Stimulated activated CD4-positive, alpha-beta T cell treated with anti-CD3 and anti-CD28 coated beads, Interleukin-4, amount 100 ng/mL, for 48 hours (primary cell): ENCODE data around the gene LAMA5.

ENCODE experiments used
- DNase-seq, 2 donors: peaks; one replicate each; pipeline ENCODE4 v3.0.0-alpha.2; 2020; ENCODE audit warnings: low read depth in 2 of 2

Gene LAMA5

GRCh38 chr20:62372042-62372993, 5.2 kb upstream of the LAMA5 start:
- DNase-seq: no peak

- DNase-seq: no peak
These were observed 4.5 kb upstream of the LAMA5 start for GRCh38 chr20:62371588-62372041.

GRCh38 chr20:62370807-62371587, 3.9 kb upstream of the LAMA5 start:
- DNase-seq: no peak

GRCh38 chr20:62370115-62370806, 3.1 kb upstream of the LAMA5 start:
- peak in 1 of 2 donors; percentile 48 for DNase-seq

- no peak for DNase-seq
These were observed 2.7 kb upstream of the LAMA5 start for GRCh38 chr20:62369815-62370114.

- no peak for DNase-seq
These were observed 2.1 kb upstream of the LAMA5 start for GRCh38 chr20:62368976-62369814.

GRCh38 chr20:62368392-62368975, 1.4 kb upstream of the LAMA5 start:
- DNase-seq: no peak

- no peak for DNase-seq
These were observed 700 bp upstream of the LAMA5 start for GRCh38 chr20:62367633-62368391.

- no peak for DNase-seq
These were observed 559 bp downstream of the LAMA5 start for GRCh38 chr20:62366370-62367135.

- no peak for DNase-seq
These were observed 1.2 kb downstream of the LAMA5 start for GRCh38 chr20:62365814-62366369.

GRCh38 chr20:62364911-62365736, 2.0 kb downstream of the LAMA5 start:
- DNase-seq: no peak

GRCh38 chr20:62363920-62364851, 2.9 kb downstream of the LAMA5 start:
- DNase-seq: no peak

- no peak for DNase-seq
These were observed 3.9 kb downstream of the LAMA5 start for GRCh38 chr20:62362991-62363919.

- DNase-seq: no peak
These were observed 4.5 kb downstream of the LAMA5 start for GRCh38 chr20:62362590-62362940.

- no peak for DNase-seq
These were observed 5.1 kb downstream of the LAMA5 start for GRCh38 chr20:62361799-62362589.
